Activated CD4-positive, alpha-beta T cell treated with anti-CD3 and anti-CD28 coated beads for 24 hours (primary cell): Measurements from ENCODE around the gene CISD2.
"Not testable (repeated sequence)": the region's sequence is repeated elsewhere in the genome, so short reads cannot be mapped to it uniquely, and the experiment has no call there.

Experiments used
- DNase-seq, 2 donors: peaks; one replicate each; pipeline ENCODE4 v3.0.0-alpha.2; 2020; ENCODE audit warnings: low read depth in 2 of 2

The CISD2 gene, protein sequence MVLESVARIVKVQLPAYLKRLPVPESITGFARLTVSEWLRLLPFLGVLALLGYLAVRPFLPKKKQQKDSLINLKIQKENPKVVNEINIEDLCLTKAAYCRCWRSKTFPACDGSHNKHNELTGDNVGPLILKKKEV

DNA sequence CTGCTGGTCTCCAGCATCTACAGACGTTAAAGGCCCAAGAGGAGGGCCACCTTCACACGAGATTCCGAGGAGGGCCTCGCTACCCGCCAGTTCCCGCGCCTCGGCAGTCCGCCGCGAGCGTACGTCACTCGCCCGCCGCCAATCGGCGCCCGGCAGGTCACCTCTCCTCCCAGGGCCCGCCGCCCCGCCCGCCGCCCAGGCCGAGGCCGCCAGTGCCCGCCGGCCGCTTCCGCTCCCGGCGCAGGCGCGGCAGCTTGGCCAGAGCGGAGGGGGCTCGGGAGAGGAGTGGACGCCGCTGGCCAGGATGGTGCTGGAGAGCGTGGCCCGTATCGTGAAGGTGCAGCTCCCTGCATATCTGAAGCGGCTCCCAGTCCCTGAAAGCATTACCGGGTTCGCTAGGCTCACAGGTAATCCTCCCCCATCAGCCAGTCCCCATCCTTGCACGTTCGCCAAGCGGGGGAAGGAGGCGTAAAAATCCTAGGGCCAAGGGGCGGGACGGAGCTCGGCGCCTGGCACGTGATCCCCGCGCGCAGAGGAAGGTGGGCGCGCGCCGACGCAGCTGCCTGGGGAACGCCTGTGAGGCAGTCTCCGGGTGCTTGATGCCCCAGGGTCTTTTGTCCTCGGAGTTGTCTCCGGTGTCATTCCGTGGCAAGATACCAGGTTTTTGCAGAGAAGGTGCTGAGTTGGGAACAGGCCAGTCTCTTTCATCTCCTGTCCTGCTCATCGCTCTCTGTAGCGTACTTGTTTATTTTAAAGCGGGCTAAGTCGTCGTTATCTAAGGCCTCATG lies at the start of gene CISD2:
Gene CISD2 (plus strand): TSS at position 212 of the 788 bp plus-strand sequence. CDS start 93 bp downstream, at position 305.
- peak; percentile 82 to 84 for DNase-seq

DNA sequence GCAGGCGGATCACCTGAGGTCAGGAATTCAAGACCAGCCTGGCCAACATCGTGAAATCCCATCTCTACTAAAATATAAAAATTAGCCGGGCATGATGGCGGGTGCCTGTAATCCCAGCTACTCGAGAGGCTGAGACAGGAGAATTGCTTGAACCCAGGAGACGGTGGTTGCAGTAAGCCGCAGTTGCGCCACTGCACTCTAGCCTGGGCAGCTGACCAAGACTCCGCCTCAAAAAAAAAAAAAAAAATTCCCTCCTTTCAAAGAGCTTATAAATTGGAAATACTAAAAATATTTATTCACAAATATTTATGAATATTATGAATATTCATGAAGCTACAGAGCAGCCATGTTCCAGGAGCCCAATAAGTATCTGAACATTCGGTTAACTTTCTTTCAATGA lies 49.7 kb upstream of the CISD2 start:
- not testable (repeated sequence) for DNase-seq

GRCh38 chr4:102819588-102820365 lies 49.0 kb upstream of the CISD2 start:
- no peak for DNase-seq

- DNase-seq: no peak
Observed at GRCh38 chr4:102823464-102823863, 45.3 kb upstream of the CISD2 start.

DNA sequence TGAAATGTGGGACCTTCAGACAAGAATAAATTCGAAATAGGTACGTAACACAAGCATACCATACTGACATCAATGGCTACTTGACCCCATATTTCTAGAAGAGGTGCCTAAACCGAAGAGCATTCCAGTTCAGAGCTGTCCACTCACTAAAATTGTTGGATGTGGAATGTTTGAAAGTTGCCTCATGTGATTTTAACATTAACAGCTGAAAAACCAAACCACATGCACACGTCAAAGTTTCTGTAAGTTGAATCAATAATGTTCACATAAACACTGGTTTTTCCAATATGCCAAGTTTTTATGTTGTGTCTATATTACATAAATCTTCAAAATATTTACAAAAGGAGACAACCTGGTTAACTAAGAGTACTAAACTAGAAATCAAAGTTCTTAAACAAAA lies 44.9 kb upstream of the CISD2 start:
- DNase-seq: no peak

DNA sequence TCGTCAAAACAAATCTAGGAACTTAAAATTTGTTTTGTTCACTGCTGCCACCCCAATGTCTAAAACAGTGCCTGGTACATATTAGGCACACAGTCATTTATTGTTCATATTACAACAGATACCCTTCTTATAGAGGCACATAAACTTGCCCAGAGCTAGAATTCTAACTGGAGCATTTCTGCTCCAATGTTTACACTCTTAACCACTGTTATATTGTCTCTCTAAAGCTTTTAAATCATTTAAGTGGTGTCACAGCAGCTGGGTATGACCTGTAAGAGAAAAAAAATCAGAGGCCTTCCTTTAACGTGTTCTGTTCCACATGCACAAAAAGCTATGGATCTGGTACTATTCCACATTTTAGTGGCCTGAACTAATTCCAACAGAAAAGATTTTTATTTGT lies 44.4 kb upstream of the CISD2 start:
- no peak for DNase-seq

DNA sequence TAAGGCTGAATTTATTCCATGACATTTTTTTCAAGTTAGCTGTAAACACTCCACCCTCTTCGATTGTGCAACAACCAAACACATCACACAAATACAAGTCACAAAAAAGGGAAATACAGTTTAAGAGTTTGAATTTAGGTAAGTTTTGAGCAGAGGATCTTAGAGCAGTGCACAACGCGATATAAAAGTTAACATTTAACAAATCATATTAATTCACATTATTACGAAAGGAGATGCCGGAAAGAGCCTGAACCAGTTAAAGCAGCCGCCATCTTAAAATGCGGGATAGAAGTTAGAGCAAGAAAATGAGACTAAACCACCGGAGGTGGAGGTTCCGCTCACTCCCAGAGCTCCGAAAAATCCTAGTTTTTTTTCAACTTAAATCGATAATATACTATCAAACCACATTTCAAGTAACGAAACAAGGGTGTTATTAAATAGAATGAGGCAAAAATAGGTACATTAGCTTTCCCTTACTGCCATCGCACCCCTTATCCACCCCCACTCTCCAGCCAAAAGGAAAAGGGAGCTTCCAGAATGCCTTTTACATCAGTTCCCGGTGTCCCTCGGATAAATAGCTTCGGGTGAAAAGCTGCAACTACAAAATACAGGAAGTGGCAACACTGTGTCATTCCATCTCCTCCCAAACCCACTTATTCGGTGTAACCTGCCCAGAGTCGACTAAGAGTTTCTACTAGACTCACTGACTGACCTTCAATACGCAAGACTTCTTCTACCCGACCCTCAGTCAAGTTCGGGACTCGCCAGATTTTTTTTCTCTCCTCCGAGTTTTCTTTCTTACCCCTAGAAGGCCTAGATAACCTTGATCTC lies 43.3 kb upstream of the CISD2 start:
- peak in 1 of 2 donors; percentile 17 for DNase-seq

GRCh38 chr4:102826105-102826889 lies 42.5 kb upstream of the CISD2 start:
- no peak for DNase-seq

- peak; percentile 88 to 94 for DNase-seq
Observed at GRCh38 chr4:102826890-102827673, 41.7 kb upstream of the CISD2 start, which contains the start of gene UBE2D3. Gene UBE2D3, minus strand, starts transcription at chr4:102827551. Its CDS starts 1,043 bp downstream, at chr4:102826508.

GRCh38 chr4:102827674-102828496 lies 40.9 kb upstream of the CISD2 start:
- DNase-seq: peak; percentile 97 to 99

DNA sequence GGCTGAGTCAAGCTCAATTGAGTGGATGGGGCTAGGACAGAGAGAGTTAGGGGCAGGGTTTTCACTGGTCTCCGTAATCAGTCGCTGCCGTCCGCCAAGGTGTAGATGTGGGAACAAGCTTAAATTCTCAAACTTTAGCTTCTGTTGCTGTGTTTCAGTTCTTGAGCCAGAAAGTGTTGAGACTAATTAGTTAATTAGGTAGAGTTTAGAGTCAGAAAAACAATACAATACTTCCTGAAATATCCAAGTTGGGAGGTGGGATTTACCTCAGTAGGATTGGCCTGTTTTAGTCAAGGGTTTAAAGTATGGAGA lies 40.3 kb upstream of the CISD2 start:
- no peak for DNase-seq

DNA sequence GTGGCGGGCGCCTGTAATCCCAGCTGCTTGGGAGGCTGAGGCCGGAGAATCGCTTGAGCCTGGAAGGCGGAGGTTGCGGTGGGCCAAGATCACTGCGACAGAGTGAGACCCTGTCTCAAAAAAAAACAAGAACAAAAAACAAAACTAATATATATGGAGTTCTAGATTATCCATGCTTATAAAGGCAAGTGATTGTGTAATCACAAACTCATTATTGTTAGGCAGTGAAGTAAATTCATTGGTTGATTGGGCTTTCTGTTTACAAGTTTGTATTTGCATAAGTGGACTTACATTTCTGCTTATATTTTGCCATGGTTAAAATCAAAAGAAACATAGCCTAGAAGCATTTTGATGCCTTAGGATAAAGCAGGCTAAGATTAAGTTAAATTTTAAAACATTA lies 39.0 kb upstream of the CISD2 start:
- no peak for DNase-seq

DNA sequence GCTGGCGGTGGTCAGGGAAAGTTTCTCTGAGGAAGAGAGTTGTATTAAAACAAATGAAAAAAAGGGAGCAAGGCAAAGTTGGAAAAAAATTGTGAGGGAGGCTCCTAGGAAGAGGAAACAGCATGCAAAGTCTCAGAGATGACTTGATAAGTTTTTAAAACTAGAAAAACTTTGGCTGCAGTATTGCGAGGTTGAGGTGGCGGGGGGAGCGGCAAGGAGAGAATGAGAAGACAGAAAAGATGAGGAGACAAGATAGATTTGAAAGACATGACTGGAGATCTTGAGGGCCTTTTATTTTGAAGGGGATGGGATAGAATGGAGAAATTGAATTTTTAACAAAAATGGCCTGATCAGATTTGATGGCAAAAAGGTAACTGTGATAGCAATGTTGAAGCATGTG lies 36.7 kb upstream of the CISD2 start:
- no peak for DNase-seq

- no peak for DNase-seq
Observed at GRCh38 chr4:102832667-102833066, 36.1 kb upstream of the CISD2 start.

- no peak for DNase-seq
Observed at GRCh38 chr4:102836596-102836995, 32.2 kb upstream of the CISD2 start.

DNA sequence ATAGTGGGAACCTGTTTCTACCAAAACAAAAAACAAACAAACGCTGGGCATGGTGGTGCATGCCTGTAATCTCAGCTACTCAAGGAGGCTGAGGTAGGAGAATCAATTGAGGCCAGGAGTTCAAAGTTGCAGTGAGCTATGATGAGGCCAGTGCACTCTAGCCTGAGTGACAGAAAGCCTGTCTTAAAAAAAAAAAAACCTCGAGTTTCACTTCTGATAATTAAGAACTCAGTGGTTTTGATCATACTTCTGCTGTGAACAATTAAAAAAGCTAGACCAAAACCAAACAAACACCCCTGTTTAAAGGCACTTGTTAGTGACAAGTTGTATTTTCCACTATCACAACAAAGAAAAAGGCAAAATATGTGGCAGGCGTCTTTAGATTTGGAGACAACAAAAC lies 26.4 kb upstream of the CISD2 start:
- DNase-seq: no peak

- no peak for DNase-seq
Observed at GRCh38 chr4:102843273-102843672, 25.5 kb upstream of the CISD2 start.

GRCh38 chr4:102843938-102844337 lies 24.9 kb upstream of the CISD2 start:
- DNase-seq: no peak

DNA sequence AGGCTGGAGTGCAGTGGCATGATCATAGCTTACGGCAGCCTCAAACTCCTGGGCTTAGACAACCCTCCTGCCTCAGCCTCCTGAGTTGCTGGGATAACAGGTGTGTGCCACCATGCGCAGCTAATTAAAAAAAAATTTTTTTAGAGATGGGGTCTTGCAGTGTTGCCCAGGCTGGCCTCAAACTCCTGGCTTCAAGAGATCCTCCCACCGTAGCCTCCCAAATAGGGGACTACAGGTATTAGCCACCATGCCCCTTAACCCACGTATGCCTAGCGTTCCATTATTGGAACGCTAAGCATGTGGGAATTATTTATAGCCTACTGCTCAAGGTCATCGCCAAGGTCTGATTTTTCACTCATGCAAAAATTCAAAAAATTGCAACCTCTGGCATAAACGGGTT lies 21.1 kb upstream of the CISD2 start:
- DNase-seq: no peak
